NB4 (cell line): Measurements from ENCODE around the gene BRME1.

ENCODE experiments used
- CTCF ChIP-seq: IDR thresholded peaks from one replicate; pipeline ENCODE4 v1.5.1; 2012; ENCODE audit warnings: low read depth, low read length
- MYC ChIP-seq: IDR thresholded peaks from 2 replicates; pipeline ENCODE4 v1.6.1; 2011; ENCODE audit warnings: low read depth, low read length
- POLR2A ChIP-seq: IDR thresholded peaks from 2 replicates; pipeline ENCODE4 v1.6.1; 2011; ENCODE audit warnings: mild to moderate bottlenecking; ENCODE audit not compliant: insufficient read length; ENCODE audit errors: extremely low read depth
- TF ChIP-seq, protein P1 (sequence below): IDR thresholded peaks from 2 replicates; pipeline ENCODE4 v1.6.1; 2011; ENCODE audit warnings: low read depth, low read length

DNA sequence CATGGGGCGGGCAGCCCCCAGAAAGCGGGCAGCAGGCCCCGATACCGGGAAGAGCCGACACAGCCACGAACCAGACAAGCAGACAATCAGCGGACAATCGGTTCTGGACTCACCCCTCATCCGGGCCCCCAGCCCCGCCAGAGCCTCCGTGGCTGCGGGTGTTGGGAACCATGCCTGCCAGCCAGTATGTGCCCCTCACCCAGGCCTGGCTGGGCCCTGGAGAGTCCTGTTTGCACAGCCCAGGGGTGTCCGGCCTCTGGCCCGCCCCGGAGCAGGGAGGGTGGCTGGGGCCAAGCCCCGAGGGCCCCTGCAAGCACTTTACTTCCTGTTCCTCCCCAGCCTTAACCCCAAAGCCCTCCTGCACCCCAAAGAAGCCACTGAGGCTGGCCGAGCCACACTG is 24.5 kb upstream of the BRME1 start:
- TF ChIP-seq CTCF (no peak), MYC (no peak), POLR2A (no peak)
- TF ChIP-seq, protein P1, sequence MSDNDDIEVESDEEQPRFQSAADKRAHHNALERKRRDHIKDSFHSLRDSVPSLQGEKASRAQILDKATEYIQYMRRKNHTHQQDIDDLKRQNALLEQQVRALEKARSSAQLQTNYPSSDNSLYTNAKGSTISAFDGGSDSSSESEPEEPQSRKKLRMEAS = no peak
